Stimulated activated naive CD8-positive, alpha-beta T cell treated with anti-CD3 and anti-CD28 coated beads, Interleukin-15, amount 100 ng/mL, for 72 hours (primary cell): ENCODE results near the gene ANXA11.

Experiments used
- ATAC-seq: fragments of 150-1000 bp; cut with Tn5 transposase; 2 replicates; pipeline ENCODE4 v1.10.0; 2021; ENCODE audit warnings: mild to moderate bottlenecking, moderate library complexity
- DNase-seq, 2 donors: peaks; one replicate each; pipeline ENCODE4 v3.0.0; 2021 to 2022
- H3K27ac Mint-ChIP-seq, 2 donors: one replicate each; pipeline ENCODE4 v1.8.0; 2022; ENCODE audit warnings: mild to moderate bottlenecking in 2 of 2, mixed read lengths in 2 of 2, moderate library complexity in 2 of 2
- H3K27me3 Mint-ChIP-seq: one replicate; pipeline ENCODE4 v1.8.0; 2022; ENCODE audit warnings: mixed read lengths
- H3K4me1 Mint-ChIP-seq: one replicate; pipeline ENCODE4 v1.8.0; 2022; ENCODE audit warnings: mild to moderate bottlenecking, mixed read lengths
- H3K4me3 Mint-ChIP-seq, 2 donors: one replicate each; pipeline ENCODE4 v1.8.0; 2022; ENCODE audit warnings: mild to moderate bottlenecking in 2 of 2, mixed read lengths in 2 of 2, moderate library complexity in 1 of 2
- H3K9me3 Mint-ChIP-seq, 2 donors: one replicate each; pipeline ENCODE4 v1.8.0; 2022; ENCODE audit warnings: mixed read lengths in 2 of 2

ANXA11 gene

DNA sequence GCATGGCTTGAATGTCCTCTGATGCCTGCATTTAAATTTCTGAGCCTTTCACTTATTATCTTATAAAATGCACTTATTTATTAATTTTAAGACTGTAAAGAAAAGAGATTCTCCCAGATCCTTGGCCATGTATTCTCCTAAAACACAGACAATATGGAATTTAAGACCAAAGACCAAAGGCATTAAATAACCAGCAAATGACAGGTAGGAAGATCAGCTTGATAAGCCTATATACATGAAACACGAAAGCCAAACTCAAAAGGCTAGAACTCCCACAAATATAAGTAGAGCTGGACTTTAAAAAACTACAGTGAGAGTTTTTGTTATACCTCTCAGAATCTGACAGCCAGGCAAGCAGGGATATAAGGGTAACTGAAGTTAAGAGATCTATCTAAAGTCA is 5.1 kb downstream of the ANXA11 start:
- Mint-ChIP-seq H3K4me3 (no peak overlapping the region), H3K27ac (no peak overlapping the region), H3K4me1 (peaks cover 80% of the 10 kb centered on the region), H3K9me3 (peaks cover 0 to 9% of the 10 kb centered on the region in 2 donors), H3K27me3 (no peaks in the 10 kb centered on the region)
- no peak for ATAC-seq
- DNase-seq = no peak

DNA sequence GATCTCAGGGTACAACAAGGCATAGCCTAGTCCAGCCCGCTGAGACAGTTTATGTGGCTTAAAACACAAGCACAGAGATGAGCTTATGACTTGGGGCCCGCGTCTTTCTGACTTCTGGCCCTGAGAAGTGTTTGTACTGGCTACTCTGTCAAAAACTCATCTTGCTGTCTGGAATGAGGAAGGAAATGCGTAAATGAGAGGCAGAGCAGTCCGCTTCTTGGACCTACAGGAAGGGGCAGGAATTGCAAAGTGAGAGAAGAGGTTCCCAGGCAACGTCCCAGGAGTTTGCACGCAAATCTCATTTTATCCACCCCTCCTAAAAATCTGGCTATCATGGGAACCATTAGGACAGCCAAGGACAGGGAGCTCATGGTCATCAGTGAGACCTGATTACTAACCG is 5.5 kb downstream of the ANXA11 start:
- Mint-ChIP-seq H3K27me3 (no peaks in the 10 kb centered on the region), H3K27ac (no peak overlapping the region), H3K9me3 (peaks cover 0 to 9% of the 10 kb centered on the region in 2 donors), H3K4me3 (no peak overlapping the region), H3K4me1 (peaks cover 84% of the 10 kb centered on the region)
- ATAC-seq = no peak
- no peak for DNase-seq

DNA sequence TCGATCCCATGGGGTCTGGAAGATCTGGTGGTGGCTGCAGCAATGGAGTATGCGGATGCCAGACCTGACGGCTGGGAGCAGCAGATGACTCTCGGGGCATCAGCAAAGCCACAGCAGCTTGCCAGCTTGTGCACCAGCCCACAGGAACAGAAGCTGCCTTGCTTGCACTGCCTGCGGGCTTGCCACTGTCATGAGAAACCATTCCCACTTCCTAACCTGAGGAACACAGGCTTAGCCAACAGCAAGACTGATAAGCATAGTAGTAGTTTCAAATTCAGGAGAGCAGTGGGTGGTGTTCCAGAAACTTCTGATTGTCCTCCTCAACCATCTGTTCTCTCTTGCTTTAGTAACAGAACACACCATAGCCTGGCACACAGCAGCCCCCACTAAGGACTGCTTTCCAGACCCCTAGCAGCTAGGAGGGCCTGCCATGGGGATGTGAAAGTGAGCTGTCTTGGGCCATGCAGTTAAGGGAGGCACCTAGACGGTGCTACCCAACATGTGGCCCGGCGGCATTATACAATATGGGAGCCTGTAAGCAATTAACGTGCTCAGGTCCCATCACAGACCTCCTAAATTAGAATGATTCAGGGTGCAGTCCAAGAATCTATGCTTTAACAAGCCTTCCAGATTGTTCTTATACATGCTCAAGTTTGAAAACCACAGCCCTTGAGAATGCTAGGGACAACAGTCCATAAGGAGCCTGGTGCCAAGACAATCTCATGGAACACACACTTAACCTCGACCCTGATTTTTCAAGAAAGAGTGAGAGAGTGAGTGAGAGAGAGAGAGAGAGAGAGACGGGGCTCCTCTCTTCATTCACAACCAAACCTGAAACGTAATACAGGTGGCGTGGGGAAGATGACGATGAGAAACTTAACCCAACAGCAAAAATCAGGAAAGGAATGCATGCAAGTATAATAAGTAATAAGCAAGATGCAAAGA is 7.1 kb downstream of the ANXA11 start:
- DNase-seq (no peak), ATAC-seq (no peak)
- H3K4me1 Mint-ChIP-seq = peaks cover 97% of the 10 kb centered on the region
- no peaks in the 10 kb centered on the region for H3K27me3 Mint-ChIP-seq
- peak overlapping the region; percentile 27 to 54 for H3K4me3 Mint-ChIP-seq
- peak overlapping the region in 1 of 2 donors; percentile 13 for H3K27ac Mint-ChIP-seq
- peaks cover 0 to 9% of the 10 kb centered on the region in 2 donors for H3K9me3 Mint-ChIP-seq

DNA sequence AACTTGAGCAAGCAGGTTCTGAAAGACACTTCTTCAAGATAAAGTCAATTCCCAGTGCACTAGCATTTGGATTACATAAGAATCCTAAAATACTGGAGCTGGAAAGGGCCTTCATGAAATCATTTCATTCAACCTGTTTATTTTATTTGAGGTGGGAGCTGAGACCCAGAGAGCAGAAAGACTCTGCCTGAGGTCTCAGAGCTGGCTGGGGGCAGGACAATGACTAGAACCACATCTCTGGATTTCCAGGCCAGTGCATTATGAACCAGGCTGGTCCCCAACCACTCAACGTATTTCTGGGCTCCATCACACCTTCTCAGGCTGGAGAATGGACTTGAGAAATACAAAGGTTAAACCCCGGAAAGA is 8.4 kb downstream of the ANXA11 start:
- H3K27me3 Mint-ChIP-seq = no peaks in the 10 kb centered on the region
- peaks cover 0 to 20% of the 10 kb centered on the region in 2 donors for H3K9me3 Mint-ChIP-seq
- H3K4me1 Mint-ChIP-seq = peaks cover 92% of the 10 kb centered on the region
- ATAC-seq (no peak), DNase-seq (no peak)
- H3K4me3 Mint-ChIP-seq = peak overlapping the region; percentile 54 to 70
- H3K27ac Mint-ChIP-seq = peak overlapping the region in 1 of 2 donors; percentile 47

GRCh38 chr10:80196270-80196949 is 8.9 kb downstream of the ANXA11 start:
- H3K4me3 Mint-ChIP-seq = peak overlapping the region; percentile 54 to 70
- no peaks in the 10 kb centered on the region for H3K27me3 Mint-ChIP-seq
- peaks cover 92% of the 10 kb centered on the region for H3K4me1 Mint-ChIP-seq
- peak; percentile 99 for ATAC-seq
- DNase-seq = peak; percentile 62 to 85
- peak overlapping the region; percentile 80 to 91 for H3K27ac Mint-ChIP-seq
- H3K9me3 Mint-ChIP-seq = peaks cover 0 to 21% of the 10 kb centered on the region in 2 donors

GRCh38 chr10:80195046-80195574 is 10.2 kb downstream of the ANXA11 start:
- DNase-seq = no peak
- peaks cover 83% of the 10 kb centered on the region for H3K4me1 Mint-ChIP-seq
- peaks cover 0 to 21% of the 10 kb centered on the region in 2 donors for H3K9me3 Mint-ChIP-seq
- H3K27ac Mint-ChIP-seq = peak overlapping the region; percentile 69 to 80
- H3K27me3 Mint-ChIP-seq = no peaks in the 10 kb centered on the region
- no peak for ATAC-seq
- H3K4me3 Mint-ChIP-seq = peak overlapping the region; percentile 29 to 70

GRCh38 chr10:80194373-80195045 is 10.8 kb downstream of the ANXA11 start:
- H3K4me3 Mint-ChIP-seq = no peak overlapping the region
- DNase-seq = no peak
- ATAC-seq = no peak
- H3K4me1 Mint-ChIP-seq = peaks cover 83% of the 10 kb centered on the region
- H3K9me3 Mint-ChIP-seq = peaks cover 0 to 21% of the 10 kb centered on the region in 2 donors
- peak overlapping the region; percentile 69 to 70 for H3K27ac Mint-ChIP-seq
- no peaks in the 10 kb centered on the region for H3K27me3 Mint-ChIP-seq

DNA sequence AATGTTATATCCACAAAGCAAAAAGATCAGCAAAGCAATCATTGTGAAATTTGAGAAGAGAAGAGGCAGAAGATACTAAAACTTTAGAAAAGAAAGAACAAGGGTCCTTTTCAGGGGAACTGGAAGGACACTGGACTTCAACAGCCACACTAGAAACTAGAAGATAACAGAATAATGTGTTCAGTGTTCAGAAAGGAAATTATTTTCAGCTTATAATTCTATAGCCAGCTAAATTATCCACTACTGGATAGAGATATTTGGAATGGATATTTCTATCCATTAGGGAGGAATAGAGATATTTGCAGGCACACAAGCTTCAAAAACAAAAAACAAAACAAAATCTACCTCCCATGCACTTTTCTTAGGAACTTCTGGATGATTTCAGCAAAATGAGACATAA is 12.8 kb downstream of the ANXA11 start:
- Mint-ChIP-seq H3K27ac (no peak overlapping the region), H3K4me3 (no peak overlapping the region), H3K9me3 (peaks cover 0 to 21% of the 10 kb centered on the region in 2 donors), H3K4me1 (peaks cover 85% of the 10 kb centered on the region), H3K27me3 (no peaks in the 10 kb centered on the region)
- DNase-seq = no peak
- ATAC-seq = no peak

GRCh38 chr10:80191589-80192270 is 13.6 kb downstream of the ANXA11 start:
- Mint-ChIP-seq H3K9me3 (peaks cover 0 to 21% of the 10 kb centered on the region in 2 donors), H3K4me1 (peaks cover 85% of the 10 kb centered on the region), H3K27ac (peak overlapping the region; percentile 20 to 75), H3K27me3 (no peaks in the 10 kb centered on the region), H3K4me3 (peak overlapping the region; percentile 11 to 36)
- ATAC-seq (no peak), DNase-seq (no peak)

GRCh38 chr10:80188713-80189112 is 16.6 kb downstream of the ANXA11 start:
- no peak for ATAC-seq
- no peak for DNase-seq
- H3K4me1 Mint-ChIP-seq = peaks cover 83% of the 10 kb centered on the region
- H3K27me3 Mint-ChIP-seq = no peaks in the 10 kb centered on the region
- peak overlapping the region; percentile 60 to 88 for H3K27ac Mint-ChIP-seq
- H3K4me3 Mint-ChIP-seq = peak overlapping the region; percentile 60 to 66
- peaks cover 0 to 12% of the 10 kb centered on the region in 2 donors for H3K9me3 Mint-ChIP-seq

DNA sequence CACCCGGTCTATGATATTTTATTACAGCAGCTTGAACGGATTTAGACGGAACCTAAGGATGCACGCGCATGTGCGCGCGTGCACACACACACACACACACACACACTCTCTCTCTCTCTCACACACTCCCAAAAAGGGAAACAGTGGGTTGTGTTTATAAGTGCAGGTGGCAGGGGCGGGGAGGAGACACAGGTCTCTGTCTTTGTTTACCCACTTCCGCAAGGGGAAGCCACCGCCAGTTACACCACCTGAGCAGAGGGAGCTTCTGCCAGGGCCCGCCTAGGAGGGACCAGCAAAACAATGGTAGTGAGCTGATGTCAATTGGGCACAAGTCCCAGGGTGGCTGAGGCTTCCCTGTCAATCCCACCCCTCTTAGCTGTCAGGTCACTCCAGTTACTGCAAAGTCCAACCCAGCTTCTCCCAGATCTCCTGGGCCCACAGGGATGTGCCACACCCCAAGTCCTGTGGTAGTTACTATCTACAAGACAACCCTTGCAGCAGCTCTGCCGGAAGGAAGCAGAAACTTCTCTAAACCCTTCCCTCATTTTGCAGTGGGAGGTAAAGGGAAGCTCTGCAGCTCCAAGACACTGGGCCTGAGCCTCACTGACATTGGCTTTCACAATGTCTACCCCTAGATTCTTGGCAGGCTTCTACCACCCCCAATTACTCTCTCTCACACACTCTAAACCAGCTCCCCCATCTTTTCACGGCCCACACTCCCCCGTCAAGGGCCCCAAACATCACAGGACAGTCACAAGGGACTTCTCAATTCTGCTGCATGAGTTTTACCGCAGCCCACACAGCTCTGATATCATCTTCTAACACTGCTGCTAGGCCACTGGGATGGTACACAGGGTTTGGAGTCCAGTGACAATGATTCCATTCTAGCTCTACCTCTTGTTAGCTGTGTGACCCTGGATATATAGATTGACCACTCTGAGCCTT is 17.6 kb downstream of the ANXA11 start:
- peak overlapping the region; percentile 57 to 91 for H3K27ac Mint-ChIP-seq
- H3K4me1 Mint-ChIP-seq = peaks cover 89% of the 10 kb centered on the region
- H3K4me3 Mint-ChIP-seq = peak overlapping the region; percentile 66 to 80
- DNase-seq (peak; percentile 72 to 81), ATAC-seq (peak; percentile 91)
- H3K9me3 Mint-ChIP-seq = peaks cover 0 to 8% of the 10 kb centered on the region in 2 donors
- no peaks in the 10 kb centered on the region for H3K27me3 Mint-ChIP-seq

GRCh38 chr10:80187060-80187459 is 18.3 kb downstream of the ANXA11 start:
- ATAC-seq (no peak), DNase-seq (no peak)
- H3K4me1 Mint-ChIP-seq = peaks cover 87% of the 10 kb centered on the region
- H3K4me3 Mint-ChIP-seq = peak overlapping the region; percentile 66 to 80
- H3K9me3 Mint-ChIP-seq = peaks cover 0 to 2% of the 10 kb centered on the region in 2 donors
- H3K27ac Mint-ChIP-seq = peak overlapping the region; percentile 57 to 91
- H3K27me3 Mint-ChIP-seq = no peaks in the 10 kb centered on the region

GRCh38 chr10:80186364-80187012 is 18.8 kb downstream of the ANXA11 start:
- DNase-seq (no peak), ATAC-seq (no peak)
- Mint-ChIP-seq H3K27me3 (no peaks in the 10 kb centered on the region), H3K4me1 (peaks cover 87% of the 10 kb centered on the region), H3K9me3 (no peaks in the 10 kb centered on the region), H3K27ac (peak overlapping the region; percentile 87 to 91), H3K4me3 (peak overlapping the region; percentile 18 to 66)
